Measurements from ENCODE around the gene RAP1GAP.

The RAP1GAP gene

DNA sequence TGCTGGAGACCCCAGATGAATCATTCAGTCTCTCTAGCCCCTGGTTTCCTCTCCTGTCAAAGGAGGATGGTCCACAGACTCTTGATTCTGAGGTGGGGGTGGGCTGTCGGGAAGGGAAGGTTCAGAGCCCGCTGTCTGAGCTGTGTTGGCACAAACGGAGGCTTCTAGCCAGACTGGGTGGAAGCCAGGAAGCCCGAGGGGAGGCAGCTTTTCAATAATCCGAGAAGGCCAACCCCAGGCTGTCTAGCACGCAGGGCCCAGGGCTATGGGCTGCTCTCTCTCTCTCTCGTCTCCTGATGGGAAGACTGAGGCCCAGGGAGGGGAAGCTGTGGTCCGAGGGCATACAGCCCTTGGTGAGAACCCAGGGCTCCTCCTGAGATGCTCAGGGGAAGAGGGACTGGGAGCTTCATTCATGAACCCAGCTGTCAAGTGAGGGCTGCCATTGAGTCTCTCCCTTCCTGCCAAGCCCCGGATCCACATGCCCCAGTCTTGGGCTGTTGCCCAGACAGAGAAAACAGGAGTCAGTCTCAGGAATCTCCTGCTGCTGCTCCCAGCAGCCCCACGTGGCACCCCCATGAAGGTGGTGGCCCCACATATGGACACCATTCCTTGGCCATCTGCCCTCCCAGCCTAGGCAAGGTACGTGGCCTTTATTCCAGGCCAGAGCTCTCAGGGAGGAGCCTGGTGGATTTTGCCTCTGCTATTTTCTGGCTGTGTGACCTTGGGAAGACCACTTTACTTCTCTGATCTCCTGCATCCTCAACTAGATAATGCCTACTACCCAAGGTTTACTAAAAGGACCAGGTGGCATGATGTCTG, 44.4 kb downstream of the RAP1GAP start:
- no peak for DNase-seq

DNA sequence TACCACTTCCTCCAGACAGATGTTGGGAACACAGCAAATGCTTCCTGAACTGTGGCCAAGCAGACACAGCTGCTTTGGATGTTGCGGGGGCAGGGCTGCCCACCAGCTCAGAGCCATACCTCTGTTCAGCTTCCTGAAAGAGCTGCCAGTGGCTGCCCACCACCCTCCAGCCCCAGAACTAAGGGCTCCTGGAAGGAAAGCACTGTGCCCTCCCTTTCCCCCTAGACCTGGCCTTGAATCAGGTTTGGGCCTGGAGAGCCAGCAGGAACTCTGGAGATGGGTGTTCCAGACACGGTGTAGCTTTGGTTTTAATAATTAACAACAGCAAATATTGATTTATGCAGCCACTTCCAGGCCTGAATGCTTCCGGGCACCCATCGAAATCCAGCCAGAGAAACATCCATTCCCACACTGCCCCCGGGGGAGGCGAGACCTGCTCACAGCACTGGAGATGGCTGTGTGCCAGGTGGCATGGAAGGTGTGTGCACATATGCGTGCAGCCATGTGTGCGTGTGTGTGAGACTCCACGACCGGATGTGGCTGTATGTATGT, 45.7 kb downstream of the RAP1GAP start:
- DNase-seq: no peak

DNA sequence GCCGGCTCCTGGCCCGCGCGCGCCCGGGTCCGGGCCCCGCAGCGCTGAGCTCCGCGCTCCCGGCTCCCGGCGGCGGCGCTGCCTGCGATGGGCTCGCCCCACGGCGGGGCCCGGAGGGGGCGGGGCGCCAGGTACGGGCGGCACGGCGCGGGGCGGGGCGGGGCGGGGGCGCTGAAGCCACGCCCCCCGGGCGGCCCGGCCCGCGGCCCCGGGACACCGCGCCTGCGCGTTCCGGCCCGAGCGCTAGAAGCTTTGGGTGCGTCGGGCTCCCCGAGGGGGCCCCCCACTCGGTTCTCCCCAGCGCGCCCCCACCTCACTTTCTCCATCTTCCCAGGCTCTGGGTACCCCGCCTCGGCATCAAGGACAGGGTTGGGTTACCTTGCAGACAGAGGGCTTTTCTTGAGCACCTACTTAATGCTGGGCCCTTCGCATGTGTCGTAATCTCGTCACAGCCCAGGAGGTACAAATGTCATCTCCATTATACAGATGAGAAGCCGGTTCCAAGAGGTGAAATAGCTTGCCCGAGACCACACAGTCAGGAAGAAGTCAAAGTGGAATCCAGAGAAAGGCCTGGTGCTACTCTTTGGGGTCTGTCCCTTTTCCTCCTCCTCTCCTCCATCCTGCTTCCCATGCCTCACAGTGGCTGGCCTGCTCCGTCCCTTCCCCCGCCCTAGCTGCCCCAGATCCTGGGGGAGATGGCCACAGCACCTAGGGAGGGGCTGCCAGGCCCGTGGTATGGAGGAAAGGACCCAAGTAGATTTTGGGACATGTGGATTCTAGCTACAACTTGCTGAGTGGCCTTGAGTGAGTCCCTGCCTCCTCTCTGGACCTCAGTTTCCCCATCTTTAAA, 46.5 kb downstream of the RAP1GAP start:
- peak; percentile 25 for DNase-seq

DNA sequence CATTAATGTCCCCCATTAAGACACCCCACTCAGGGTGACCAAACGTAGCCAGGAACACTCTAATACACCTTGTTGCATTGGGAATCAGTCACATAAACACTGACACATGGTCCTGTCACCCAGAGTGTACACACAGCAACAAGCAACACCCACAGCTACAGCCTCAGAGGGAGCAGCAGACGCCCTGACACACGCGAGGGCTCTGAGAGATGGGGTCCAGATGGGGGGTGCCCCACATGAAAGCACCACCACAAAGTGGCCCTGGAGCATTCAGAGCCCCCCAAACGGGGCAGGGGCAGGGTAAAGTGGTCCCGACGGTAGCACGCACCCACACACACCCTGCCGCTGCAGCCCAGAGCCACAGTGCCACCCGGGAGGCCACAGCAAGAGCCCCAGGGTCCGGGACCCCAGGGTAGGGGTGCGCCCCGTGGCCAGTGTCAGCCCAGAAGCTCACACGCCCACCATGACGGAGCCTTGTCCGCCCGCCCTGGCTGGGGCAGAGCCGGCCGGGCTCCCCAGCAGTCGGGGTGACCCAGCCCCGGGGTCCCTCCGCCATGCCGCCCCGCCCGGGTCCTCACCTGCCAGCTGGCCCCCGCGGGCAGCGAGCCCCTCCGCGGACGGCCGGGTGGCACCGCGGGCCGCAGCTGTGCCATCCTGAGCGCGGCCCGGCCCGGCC, 47.3 kb downstream of the RAP1GAP start:
- DNase-seq: no peak

DNA sequence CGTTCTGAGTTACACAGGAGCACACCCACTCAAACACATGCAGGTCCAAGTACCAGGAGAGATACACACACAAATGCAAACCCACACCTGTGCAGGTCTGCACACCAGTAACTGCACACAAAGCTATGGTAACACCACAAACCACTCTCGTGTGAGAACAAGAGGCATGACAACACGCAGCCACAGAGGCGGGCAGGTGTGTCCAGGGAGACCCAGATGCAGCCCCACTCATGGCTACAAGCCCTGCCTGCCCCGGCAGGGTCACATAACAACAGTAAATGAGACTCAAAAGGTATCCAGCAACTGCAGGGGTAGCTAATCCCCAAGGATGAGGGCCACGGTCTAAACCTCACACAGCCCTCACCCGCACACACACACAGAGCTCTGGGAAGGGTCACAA, 48.1 kb downstream of the RAP1GAP start:
- DNase-seq: no peak

DNA sequence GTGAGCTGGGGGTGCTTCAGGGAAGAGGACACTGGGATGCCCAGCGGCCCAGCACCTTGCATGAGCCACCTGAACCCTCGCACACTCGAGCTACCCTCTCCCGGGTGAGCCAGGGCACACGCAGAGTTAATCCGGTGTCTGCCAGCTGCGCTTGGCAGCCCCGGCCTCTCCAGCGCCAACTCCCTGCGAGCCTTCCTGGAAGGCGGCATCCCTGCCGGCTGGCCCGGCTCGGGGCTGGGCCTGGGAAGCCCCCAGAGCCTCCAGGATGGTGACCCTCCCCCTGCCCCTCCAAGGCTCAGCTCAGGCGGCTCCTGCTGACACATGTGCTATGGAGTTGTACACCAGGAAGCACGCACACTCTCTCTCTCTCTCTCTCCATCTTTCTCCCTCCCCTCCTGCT, 48.7 kb downstream of the RAP1GAP start:
- no peak for DNase-seq

DNA sequence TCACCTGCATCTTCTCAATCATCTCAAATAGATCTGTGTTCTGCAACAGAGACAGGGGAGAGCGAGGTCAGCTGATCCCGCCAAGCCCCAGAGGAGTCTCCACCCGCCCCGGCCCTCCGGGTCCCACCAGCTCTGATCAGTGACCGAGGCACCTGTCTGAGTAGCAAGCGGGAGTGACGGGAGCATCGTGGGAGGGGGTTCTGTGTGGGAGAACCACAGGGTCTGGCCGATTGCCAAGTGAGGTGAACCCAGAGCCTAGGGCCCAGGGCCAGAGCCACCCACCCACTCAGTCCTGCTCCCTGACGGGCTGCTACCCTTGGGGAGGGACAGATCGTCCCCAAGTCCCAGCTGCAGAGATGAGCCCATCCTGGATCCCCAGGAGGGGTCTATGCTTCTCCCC, 49.1 kb downstream of the RAP1GAP start:
- DNase-seq: no peak

DNA sequence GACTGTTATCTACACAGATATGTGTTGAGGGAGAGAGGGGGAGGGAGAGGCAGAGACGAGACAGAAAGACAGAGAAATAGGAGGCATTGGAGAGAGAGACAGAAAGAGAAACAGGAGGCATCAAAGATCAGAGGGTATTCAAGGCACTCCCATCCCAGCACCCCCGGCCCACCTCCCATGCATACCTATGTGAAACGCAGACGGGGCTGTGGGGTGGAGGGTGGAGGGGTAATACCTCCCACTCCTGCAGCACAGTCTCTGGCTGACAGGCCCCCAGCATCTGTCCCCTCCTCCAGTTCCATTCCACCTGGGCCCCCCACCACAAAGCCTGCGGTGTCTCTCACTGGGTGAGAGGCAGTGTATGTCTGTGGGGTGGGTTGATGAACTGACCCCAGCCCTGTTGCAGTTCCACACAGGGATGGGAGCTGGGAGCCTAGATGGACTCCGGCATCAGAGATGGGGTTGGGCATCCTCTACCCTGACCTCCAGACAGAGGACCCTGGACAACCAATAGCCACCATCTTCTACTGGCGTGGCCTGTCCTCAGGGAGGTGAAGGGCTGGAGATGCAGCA, 49.7 kb downstream of the RAP1GAP start:
- no peak for DNase-seq

DNA sequence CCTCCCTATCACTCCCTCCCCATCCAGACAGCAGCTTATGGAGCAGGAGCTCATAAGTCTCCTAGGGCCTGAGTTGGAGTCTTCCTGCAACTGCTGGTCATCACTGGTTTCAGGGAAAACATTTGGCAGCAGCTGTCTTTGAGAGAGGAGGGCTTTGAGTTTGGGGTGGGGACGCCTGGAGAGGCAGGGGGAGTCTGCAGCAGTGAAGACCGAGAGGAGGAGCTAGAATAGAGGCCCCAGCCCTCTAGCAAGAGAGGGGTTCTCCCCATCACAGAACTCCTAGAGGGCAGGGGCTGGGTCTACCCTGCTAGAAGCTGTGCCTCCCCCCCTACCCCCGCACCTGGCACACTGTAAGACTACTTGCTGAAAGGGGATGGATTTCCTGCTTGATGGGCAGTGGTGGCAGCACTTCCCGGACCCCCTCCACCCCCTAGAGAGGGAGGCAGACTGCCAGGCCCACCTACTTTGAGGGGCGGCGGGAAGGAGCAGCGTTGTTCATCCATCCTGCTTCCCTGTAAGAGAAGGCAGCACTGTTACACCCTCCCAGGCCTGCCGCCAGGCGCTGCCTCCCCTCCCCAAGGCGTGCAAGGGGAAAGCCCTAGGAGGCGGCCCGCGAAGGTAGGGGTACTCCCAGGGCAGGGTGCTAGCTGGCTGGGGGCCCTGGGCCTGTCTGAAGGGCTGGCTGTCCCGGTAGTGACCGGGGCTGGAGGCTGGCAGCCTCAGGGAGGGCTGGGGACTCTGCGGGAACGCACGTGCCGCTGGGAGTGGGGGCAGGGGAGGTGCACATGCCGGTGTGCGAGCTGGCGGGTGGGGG, 50.4 kb downstream of the RAP1GAP start:
- no peak for DNase-seq

DNA sequence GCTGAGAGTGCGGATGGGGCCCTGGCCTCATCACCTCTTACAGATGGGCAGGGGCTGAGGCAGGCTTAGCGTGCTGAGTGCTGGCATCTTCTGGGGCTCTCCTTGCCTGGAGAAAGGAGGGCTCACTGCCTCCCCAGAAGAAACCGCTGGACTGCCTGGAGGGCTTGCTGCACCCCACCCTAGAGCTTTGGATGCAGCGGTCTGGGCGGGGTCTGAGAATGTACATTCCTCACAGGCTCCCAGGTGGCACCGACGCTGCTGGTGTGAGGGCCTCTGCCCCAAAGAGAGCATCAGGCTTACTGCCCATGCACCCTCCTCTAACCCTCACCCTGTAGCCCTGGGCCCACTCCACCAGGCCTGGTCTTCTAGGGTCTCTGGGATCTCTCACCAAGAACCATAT, 51.1 kb downstream of the RAP1GAP start:
- no peak for DNase-seq

DNA sequence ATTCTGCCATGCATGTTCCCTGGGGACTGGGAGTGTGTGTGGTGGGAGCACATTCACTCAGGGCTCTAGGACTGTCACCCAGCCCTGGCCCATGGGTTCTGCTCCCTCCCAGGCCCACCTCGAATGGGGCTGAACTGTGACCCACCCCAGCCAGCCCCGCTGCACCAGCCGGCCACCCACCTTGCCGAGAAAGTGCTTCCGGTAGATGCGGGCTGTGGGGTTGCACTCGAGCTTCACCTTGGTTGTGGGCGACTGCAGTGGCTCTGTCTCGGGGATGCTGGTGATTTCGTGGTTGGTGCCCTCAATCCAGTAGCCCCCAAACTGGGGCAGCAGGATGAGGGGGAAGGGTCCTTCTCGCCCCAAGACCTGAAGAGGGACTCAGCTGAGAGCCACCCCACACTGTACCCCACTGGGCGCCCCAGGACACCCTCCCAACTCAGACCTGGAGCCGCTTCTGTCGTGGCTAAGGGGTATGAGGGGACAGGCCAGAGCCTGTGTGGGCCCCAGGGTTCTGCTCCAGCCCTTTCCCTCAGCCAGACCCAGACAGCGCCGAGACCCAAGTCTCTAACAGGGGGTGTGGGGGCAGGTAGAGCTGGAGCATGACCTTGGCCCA, 51.9 kb downstream of the RAP1GAP start:
- no peak for DNase-seq

DNA sequence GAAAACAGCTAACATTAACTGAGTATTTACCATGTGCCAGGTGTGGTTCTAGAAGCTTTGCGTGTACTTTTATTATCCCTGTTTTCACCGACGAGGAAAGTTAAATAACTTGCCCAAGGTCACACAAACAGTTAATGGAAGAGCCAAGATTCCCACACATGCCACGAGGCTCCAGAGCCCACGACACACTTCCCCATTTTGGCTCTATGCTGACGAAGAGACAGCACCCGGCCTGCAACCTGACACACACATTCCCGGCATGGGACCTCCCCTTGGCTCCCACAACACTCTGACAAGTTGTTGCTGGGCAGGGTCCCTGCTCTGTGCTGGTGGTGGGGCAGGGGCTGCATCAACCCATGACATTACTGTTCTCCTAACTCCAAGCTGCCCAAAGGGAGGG, 52.8 kb downstream of the RAP1GAP start:
- DNase-seq: no peak

DNA sequence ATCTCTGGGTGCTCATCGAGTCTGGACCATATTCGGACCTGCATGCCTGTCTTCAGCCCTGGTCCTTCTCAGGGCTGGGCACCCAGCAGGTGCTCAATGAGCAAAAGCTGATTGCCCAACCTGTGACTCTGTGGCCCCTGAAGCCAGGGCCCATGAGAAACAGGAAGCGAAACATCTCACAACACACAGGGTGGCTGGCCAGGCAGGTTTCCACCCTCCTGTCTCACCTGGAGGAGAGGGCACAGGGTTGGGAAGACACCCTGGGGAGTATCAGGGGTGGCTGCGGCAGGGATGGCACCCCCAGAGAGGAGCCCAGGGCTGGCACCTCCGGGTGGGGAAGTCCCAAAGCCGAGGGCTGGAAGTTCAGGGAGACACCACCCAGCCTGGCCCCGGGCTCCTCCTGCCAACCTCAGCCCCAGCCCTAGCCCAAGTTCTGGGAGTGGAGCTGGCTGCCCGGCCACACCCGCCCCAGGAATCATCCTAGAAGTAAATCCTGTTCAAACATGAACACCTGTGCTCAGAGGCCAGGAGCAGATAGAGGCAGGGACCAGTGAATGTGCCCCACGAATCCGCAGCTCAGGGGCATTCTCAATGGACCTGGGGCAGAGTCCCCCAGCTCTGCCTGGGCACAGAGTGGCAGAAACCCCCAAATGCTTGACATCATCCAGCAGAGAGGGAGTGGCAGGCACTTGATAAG, 54.6 kb downstream of the RAP1GAP start:
- no peak for DNase-seq

DNA sequence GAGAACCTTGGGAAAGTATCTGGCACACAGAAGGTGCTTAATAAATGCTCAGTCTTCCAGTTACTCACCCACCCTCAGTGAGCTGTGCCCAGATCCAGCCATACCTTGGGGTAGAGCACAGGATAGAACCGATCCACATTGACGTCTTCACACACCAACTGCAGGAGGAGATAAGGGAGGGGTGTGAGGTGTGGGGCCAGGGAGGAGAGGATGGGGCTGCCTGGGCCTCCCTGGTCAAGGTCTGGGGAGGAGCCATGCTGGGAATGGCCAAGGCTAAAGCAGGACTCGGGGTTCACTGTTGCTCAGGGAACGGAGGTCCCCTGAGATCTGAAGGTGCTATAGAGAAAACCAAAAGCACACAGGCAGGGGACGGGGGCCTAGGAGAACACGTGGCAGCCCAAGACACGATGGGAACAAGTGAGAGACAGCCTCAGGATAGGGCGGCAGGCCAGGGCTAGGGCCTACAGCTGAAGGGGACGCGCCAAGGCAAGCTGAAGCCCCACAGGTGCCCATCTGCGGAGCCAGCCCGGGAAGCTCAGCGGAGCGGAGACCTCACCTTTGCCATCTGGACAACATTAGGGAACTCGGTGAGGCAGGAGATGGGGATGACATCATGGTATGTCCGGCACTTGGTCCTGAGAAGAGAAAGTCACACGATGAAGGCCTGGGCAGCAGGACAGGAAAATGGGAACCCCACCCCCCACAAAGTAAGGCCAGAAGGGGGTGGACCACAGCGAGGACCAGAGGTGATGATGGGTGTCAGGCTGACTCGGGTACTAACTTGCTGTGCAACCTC, 55.9 kb downstream of the RAP1GAP start:
- no peak for DNase-seq

DNA sequence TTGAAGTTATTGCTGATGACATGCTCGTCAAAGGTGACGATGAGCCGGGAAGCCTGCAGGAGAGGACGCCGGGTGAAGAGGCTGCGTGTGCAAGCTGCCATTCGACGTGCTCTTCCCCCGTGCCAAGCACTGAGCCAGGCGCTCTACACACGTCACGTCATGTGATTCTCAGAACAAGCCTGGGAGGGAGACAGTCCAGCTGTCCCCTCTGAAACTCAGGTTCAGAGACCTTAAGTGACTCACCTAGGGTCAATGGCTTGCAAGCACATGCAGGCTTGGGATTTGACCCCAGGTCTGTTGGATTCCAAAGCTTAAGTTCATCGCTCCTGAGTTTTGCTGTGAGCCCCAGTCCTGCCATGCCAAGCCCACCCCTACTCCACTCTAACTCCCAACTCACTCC, 57.1 kb downstream of the RAP1GAP start:
- no peak for DNase-seq

DNA sequence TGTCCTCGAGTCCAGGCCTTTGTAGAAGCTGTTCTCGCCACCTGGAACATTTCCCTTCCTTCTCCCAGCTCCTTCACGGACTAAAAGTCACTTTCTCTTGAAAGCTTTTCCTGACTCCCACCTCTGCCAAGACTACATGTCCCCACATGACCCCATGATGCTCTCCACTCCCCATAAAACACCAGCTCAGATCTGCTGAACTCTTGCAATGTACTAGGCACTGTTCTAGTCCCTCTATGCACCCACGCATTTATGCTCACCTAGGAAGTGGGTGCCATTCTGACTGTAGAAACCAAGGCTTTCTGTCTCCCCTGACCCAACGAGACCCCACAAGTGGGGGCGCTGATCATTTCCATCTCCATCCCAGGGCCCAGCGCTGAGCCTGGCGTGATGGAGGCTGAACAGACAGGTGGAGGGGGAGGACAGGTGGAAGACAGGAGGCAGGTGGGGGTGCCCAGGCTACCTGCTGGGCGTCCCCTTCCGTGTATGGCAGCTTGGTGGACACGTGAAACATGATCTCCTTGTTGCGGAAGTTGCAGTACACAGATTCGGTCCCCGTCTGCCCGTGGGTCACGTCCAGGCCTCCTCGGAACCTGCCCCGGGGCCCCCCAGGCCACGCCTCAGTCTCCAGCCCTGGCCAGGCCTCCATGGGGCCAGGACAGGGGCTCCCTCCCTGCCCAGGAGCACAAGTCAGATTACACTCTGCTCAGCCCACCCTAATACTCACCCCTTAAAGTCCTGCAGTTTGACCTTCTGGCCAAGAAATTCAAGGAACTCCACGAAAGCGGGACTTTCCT, 58.0 kb downstream of the RAP1GAP start:
- no peak for DNase-seq

DNA sequence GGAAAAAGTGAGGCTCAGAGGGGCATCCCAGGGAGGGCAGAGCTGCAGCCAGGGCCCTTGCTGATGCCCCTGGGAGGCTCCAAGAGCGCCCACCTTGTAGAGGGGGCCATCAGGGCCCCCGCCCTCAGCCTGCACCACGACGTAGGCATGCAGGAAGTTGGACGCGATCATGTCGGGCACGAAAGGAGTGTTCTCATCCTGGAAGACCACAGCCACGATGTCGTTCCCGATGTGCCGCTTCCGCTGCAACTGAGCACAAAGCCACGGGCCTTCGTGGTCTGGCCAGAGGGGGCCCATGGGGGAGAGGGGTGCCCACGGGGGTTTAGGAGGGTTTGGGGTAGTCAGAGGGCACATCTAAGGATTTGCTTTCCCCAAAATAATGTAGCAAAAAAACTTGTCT, 59.1 kb downstream of the RAP1GAP start:
- no peak for DNase-seq

DNA sequence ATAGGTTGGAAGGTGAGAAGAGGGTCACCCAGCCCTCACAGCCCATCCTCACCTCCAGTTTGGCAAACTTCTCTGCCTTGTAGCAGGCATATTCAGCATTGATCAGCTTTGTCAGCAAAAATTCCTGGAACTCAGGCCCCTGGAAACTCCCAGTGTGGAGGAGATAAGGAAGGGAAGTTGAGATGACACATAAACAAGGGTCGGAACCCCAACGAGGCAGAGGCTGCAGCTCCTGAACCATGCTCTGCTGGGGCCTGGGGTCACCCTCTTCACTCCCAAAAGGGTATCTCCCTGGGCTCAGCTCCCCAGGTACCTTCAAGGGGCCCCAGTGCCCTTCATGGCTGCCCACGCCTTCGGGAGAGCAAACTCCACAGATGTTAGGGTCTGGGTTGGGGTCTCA, 60.4 kb downstream of the RAP1GAP start:
- DNase-seq: no peak

Data from stimulated activated naive CD4-positive, alpha-beta T cell treated with Interleukin-2 at 50 U/mL for 16 hours (primary cell).